GM23248 (cell line): ENCODE measurements around the gene UBXN6. TPM values are rescaled to one million over a fixed set of nuclear protein-coding genes. Genes with fewer than 3 reads are reported as not detected.

Experiments used
- DNase-seq: peaks from one replicate; pipeline ENCODE4 v3.0.0-alpha.2; 2015
- H2AFZ ChIP-seq: fragments of 200-600 bp; sonication (generic); 2 replicates; pipeline ENCODE4 v1.6.1; 2016; ENCODE audit warnings: antibody characterized with exemption
- H3F3A ChIP-seq: fragments of 200-600 bp; sonication (generic); 2 replicates; pipeline ENCODE4 v1.6.1; 2016; ENCODE audit warnings: mild to moderate bottlenecking, antibody characterized with exemption, mixed run types; ENCODE audit not compliant: insufficient read depth
- H3K27ac ChIP-seq: fragments of 200-600 bp; sonication (generic); 2 replicates; pipeline ENCODE4 v1.5.1; 2016; ENCODE audit warnings: mild to moderate bottlenecking
- H3K27me3 ChIP-seq: fragments of 200-600 bp; sonication (generic); replicated peaks from 2 replicates; pipeline ENCODE4 v1.6.1; 2016; ENCODE audit warnings: mild to moderate bottlenecking; ENCODE audit not compliant: insufficient read depth
- H3K36me3 ChIP-seq: fragments of 200-600 bp; sonication (generic); 2 replicates; pipeline ENCODE4 v1.6.1; 2016; ENCODE audit warnings: low read depth, mild to moderate bottlenecking
- H3K4me1 ChIP-seq: fragments of 200-600 bp; sonication (generic); 2 replicates; pipeline ENCODE4 v1.6.1; 2016; ENCODE audit warnings: mild to moderate bottlenecking; ENCODE audit not compliant: insufficient read depth
- H3K4me2 ChIP-seq: fragments of 200-600 bp; sonication (generic); one replicate; pipeline ENCODE4 v1.6.1; 2016; ENCODE audit warnings: mild to moderate bottlenecking; ENCODE audit not compliant: unreplicated experiment
- H3K4me3 ChIP-seq: fragments of 200-600 bp; sonication (generic); 2 replicates; pipeline ENCODE4 v1.5.1; 2016; ENCODE audit warnings: mild to moderate bottlenecking
- H3K79me2 ChIP-seq: fragments of 200-600 bp; sonication (generic); 2 replicates; pipeline ENCODE4 v1.6.1; 2016; ENCODE audit warnings: mild to moderate bottlenecking; ENCODE audit not compliant: insufficient read depth
- H3K9ac ChIP-seq: fragments of 200-600 bp; sonication (generic); 2 replicates; pipeline ENCODE4 v1.6.1; 2016; ENCODE audit warnings: mild to moderate bottlenecking
- H3K9me2 ChIP-seq: fragments of 200-600 bp; sonication (generic); 2 replicates; pipeline ENCODE4 v1.6.1; 2016; ENCODE audit warnings: mixed run types, mild to moderate bottlenecking, moderate library complexity; ENCODE audit not compliant: insufficient read depth
- H3K9me3 ChIP-seq: fragments of 200-600 bp; sonication (generic); one replicate; pipeline ENCODE4 v1.6.1; 2017; ENCODE audit warnings: low read depth
- H4K20me1 ChIP-seq: fragments of 200-600 bp; sonication (generic); 2 replicates; pipeline ENCODE4 v1.6.0; 2016; ENCODE audit not compliant: insufficient read depth
- EZH2 ChIP-seq: fragments of 200-600 bp; sonication (generic); IDR thresholded peaks from 2 replicates; pipeline ENCODE4 v1.6.1; 2018; ENCODE audit warnings: antibody characterized with exemption, mild to moderate bottlenecking; ENCODE audit not compliant: insufficient read depth, poor library complexity, severe bottlenecking
- EZH2phosphoT487 ChIP-seq: fragments of 200-600 bp; sonication (generic); IDR thresholded peaks from 2 replicates; pipeline ENCODE4 v1.6.1; 2018; ENCODE audit warnings: antibody characterized with exemption, moderate library complexity, mild to moderate bottlenecking, low read depth; ENCODE audit not compliant: insufficient read depth
- WGBS, 2 experiments: methylation state at CpG; one replicate each; pipeline ENCODE4 v1.1.6; 2015 to 2017; ENCODE audit warnings: low lambda C conversion rate in 2 of 2, low coverage in 1 of 2; ENCODE audit errors: missing lambda C conversion rate in 2 of 2; 5-methylcytosine and 5-hydroxymethylcytosine counted together
- in situ Hi-C: fragments of 300-500 bp; cut with MboI; formaldehyde crosslinking; loops from 2 replicates; pipeline ENCODE4 v1.15.0; 2020
- polyA plus RNA-seq: library from polyadenylated mRNA; unstranded; fragments of >200 nt; fragmentation: Nextera tagmentation; extraction: Ambion mirVana; gene quantifications from 2 replicates; pipeline ENCODE4 v1.2.1, GENCODE V29; 2016
- total RNA-seq: library from RNA; depleted of rRNA; stranded (reverse); fragments of >200 nt; shearing (Covaris generic); gene quantifications from 2 replicates; pipeline ENCODE4 v1.2.3, GENCODE V29; 2014

The UBXN6 gene
- total and polyA plus RNA-seq, 2 experiments from 2014 or later = 45.8 to 113 TPM

DNA sequence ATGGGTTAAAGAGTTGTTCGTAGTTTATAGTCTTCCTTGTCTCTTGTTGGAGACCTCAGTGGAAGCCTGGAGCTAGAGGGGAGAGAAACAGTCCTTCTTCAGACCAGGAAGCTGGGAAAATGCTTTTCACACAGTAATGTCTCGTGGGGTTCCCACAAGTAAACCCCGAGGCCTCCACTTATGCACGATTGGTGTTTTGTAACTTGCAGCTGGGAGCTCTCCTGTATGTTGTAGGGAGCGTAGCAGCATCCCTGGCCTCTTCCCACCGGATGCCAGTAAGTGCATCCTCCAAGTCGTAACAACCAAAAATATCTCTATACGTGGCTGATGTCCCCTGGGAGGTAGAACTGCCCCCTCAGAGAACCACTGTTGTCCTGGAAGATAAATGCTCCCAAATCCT is 51.6 kb downstream of the UBXN6 start:
- Histone ChIP-seq H3K9me2 (no peaks in the 10 kb centered on the region), H4K20me1 (no peaks in the 10 kb centered on the region), H3K4me3 (no peak overlapping the region), H3K9ac (no peak overlapping the region), H3F3A (peaks cover 6% of the 10 kb centered on the region), H2AFZ (no peak overlapping the region), H3K9me3 (no peaks in the 10 kb centered on the region), H3K4me2 (no peak overlapping the region), H3K36me3 (no peaks in the 10 kb centered on the region), H3K4me1 (peaks cover 21% of the 10 kb centered on the region), H3K27me3 (no peaks in the 10 kb centered on the region), H3K79me2 (peaks cover 54% of the 10 kb centered on the region), H3K27ac (no peak overlapping the region)
- no peak for DNase-seq
- TF ChIP-seq EZH2phosphoT487 = no peak
- TF ChIP-seq EZH2 = no peak
- WGBS, 2 experiments = 78 to 81% methylated on average over 8 of the region's 8 CpGs
- in situ Hi-C loops = no loop called here

DNA sequence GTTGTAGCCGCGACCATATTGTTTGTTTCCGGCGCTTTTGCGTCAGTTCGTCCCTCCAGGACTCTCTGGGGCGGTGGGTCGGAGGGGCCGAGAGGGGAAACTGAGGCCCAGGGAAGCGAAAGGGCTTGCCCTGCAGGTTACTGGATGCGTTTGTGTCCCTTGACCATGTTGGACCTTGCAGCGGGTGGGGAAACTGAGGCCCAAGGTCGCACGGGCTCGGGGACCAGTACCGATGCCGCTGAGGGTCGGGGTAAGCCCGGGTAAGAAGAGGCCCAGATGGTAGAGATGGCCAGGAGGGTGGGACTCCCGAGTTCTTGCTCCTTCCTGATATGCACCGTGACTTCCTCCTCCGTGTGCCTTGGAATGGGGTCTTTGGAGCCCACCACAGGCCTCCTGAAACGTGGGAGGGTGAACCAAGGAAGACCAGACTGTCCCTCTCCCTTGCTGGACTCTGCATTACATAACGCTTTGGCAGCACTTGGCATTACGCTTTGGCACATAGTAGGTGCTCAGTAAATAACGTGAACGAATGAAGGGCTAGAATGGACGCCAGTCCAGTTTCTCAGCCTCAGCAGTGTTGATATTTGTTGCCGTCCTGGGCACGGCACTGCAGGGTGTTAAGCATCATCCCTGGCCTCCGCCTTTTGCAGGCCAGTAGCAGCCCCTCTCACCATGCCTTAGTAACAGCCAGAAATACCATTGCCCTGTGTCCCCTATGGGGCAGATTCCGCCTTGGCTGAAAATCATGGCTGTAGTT is 54.4 kb downstream of the UBXN6 start:
- Histone ChIP-seq H3F3A (peaks cover 12% of the 10 kb centered on the region), H3K4me1 (peaks cover 30% of the 10 kb centered on the region), H3K4me2 (peak overlapping the region; percentile 90), H3K9ac (peak overlapping the region; percentile 91), H3K27ac (peak overlapping the region; percentile 5; the same call in 1 of the 2 replicates), H3K9me3 (no peaks in the 10 kb centered on the region), H3K36me3 (no peaks in the 10 kb centered on the region; the same call in 1 of the 2 replicates), H4K20me1 (no peaks in the 10 kb centered on the region), H3K79me2 (peaks cover 77% of the 10 kb centered on the region), H3K4me3 (peak overlapping the region; percentile 80), H2AFZ (peak overlapping the region; percentile 78), H3K9me2 (no peaks in the 10 kb centered on the region), H3K27me3 (no peaks in the 10 kb centered on the region)
- TF ChIP-seq EZH2 (no peak), EZH2phosphoT487 (no peak)
- in situ Hi-C loops = no loop called here
- peak; percentile 37 for DNase-seq
- WGBS, 2 experiments = 9% methylated on average over 29 to 32 of the region's 32 CpGs

DNA sequence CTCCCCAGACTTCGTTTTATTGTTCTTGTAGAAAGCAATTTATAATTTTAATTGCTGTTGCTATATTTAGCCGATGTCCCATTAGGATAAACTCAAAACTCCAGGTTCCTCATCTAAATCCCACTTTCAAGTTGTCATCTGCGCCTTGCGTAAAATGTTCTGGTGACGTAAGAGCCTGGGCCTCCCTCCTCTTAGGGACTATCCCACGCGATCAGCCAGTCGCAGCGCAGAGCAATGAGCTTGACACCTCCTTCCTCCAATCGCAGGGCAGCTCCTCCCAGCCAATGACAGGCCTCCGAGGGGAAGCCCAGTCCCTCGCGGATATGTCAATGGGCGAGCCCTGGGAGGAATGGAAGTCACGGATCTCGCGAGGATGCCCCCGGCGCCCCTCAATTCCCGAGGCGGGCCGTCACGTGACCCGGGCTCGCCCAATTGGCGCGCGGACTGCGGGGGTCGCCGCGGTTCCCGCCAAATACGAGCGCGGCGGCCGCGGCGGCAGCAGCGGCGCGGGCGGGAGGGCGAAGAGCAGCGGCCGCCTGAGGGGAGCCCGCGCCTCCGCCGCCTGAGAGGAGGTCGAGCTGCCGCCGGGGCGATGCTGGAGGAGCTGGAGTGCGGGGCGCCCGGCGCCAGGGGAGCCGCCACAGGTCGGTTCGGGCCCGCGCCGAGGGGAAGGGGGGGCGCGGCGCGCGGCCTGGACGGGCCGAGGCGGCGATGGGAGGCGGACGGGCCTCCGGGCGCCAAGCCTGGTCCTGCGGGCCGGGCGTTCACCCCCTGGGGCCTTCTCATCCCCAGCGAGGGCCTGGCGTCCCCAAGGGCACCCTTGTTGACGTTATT is 55.2 kb downstream of the UBXN6 start, which contains the start of gene CHAF1A:
Gene CHAF1A, plus strand, starts transcription at position 470 of the 834 bp plus-strand sequence. Its CDS starts 123 bp downstream, at position 593.
- H3K27ac ChIP-seq = peak within 1 kb of the TSS; percentile 86
- H3K27me3 ChIP-seq = no peaks in the 10 kb centered on the region
- DNase-seq = peak; percentile 100
- peaks cover 81% of the 10 kb centered on the region for H3K79me2 ChIP-seq
- peak within 1 kb of the TSS; percentile 92 for H3K4me2 ChIP-seq
- in situ Hi-C loops = no loop called here
- no peaks in the 10 kb centered on the region for H4K20me1 ChIP-seq
- H2AFZ ChIP-seq = peak within 1 kb of the TSS; percentile 90
- TF ChIP-seq EZH2 (no peak), EZH2phosphoT487 (no peak)
- H3K9me3 ChIP-seq = no peaks in the 10 kb centered on the region
- peak within 1 kb of the TSS; percentile 80 for H3K4me3 ChIP-seq
- H3K36me3 ChIP-seq = no peaks in the 10 kb centered on the region; the same call in 1 of the 2 replicates
- peak within 1 kb of the TSS; percentile 91 for H3K9ac ChIP-seq
- WGBS, 2 experiments = 0 to 2% methylated on average over 45 to 61 of the region's 84 CpGs
- H3K4me1 ChIP-seq = peaks cover 38% of the 10 kb centered on the region
- peaks cover 12% of the 10 kb centered on the region for H3F3A ChIP-seq
- no peaks in the 10 kb centered on the region for H3K9me2 ChIP-seq

DNA sequence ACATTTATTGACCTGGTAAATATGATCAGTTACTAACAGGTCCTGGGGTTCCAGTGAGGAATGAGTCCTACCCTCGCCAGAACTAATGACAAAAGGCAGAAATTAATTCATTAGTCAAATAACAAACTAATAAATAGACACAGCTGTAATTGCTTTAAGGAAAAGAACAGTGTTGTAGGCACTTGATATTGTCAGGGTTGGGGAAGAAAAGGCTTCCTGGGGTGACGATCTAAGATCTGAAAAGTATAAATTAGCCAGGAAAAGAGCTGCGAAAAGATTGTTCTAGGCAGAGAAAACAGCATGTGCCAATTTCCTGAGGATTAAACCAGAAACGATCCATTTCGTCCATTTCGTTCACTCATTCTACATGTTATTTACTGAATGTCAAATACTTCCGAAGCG is 55.8 kb downstream of the UBXN6 start:
- TF ChIP-seq EZH2 (no peak), EZH2phosphoT487 (no peak)
- H3K4me1 ChIP-seq = peaks cover 44% of the 10 kb centered on the region
- H3K27me3 ChIP-seq = no peaks in the 10 kb centered on the region
- WGBS, 2 experiments = 0 to 1% methylated on average over 8 of the region's 8 CpGs
- peak overlapping the region; percentile 86 for H3K9ac ChIP-seq
- H3K36me3 ChIP-seq = no peaks in the 10 kb centered on the region; the same call in 1 of the 2 replicates
- in situ Hi-C loops = no loop called here
- no peaks in the 10 kb centered on the region for H3K9me2 ChIP-seq
- peak overlapping the region; percentile 92 for H3K4me2 ChIP-seq
- peaks cover 81% of the 10 kb centered on the region for H3K79me2 ChIP-seq
- peak overlapping the region; percentile 79 for H3K4me3 ChIP-seq
- H3K27ac ChIP-seq = peak overlapping the region; percentile 86
- peak overlapping the region; percentile 90 for H2AFZ ChIP-seq
- DNase-seq = no peak
- no peaks in the 10 kb centered on the region for H4K20me1 ChIP-seq
- no peaks in the 10 kb centered on the region for H3K9me3 ChIP-seq
- peaks cover 12% of the 10 kb centered on the region for H3F3A ChIP-seq
